ENCODE results near the gene RNF151. TPM values are rescaled to one million over a fixed set of nuclear protein-coding genes. Genes with fewer than 3 reads are reported as not detected.

The RNF151 gene
- total RNA-seq, 1 experiment from 2014 or later: not detected

DNA sequence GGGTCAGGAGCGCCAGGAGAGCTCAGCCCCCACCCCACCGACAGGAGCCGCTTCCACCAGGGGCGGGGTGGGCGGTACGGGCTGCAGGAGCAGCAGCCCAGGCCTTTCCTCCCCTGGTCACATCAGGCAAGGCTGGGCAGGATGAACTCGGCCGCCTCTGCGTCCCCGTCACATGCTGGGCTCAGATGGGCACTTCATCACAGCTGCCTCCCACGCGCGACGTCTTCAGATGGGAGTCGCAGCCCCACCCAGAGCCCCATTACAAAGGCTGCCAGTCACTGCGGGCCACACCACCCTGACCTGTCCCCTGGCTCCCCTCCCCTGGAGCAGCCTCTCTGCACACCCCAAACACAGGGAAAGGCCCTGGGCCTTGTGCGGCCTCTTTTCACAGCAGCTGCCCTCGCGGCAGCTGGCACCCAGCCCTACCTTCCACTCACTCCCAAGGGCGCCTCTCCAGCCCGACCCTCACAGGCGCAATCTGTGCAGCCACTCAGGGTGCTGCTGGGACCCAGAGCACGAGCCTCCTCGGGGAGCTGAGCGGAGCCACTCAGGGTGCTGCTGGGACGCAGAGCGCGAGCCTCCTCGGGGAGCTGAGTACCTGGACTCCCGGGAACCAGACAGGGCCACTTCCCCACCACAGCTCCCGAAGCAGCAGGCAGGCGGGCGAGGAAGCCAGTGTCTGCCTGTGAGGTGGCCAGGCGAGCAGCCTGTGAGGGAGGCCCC, 38.3 kb downstream of the RNF151 start:
- Mint-ChIP-seq H3K9me3 (ENCODE audit: unreplicated experiment) (no peaks in the 10 kb centered on the region), H3K36me3 (ENCODE audit: insufficient read depth, unreplicated experiment) (peaks cover 54% of the 10 kb centered on the region), H3K27me3 (ENCODE audit: insufficient read depth, unreplicated experiment) (no peaks in the 10 kb centered on the region), H3K4me1 (ENCODE audit: insufficient read depth, unreplicated experiment) (peaks cover 17% of the 10 kb centered on the region), H3K27ac (ENCODE audit: low read depth, unreplicated experiment) (peak overlapping the region; percentile 59), H3K4me3 (ENCODE audit: unreplicated experiment) (no peak overlapping the region)
- no peak for TF ChIP-seq CTCF (IDR thresholded peaks at IDR 0.05; ENCODE audit: unreplicated experiment)
- intact Hi-C loops (cut with micrococcal nuclease): no loop called here
- no TSS peak for BruUV-seq (replicated peaks)
- DNase-seq (ENCODE audit: unreplicated experiment): no peak
- CTCF ChIA-PET: interaction anchor here (0.5 to 2.8 kb wide), 14 partner anchors 8 to 230 kb away, joined by 3 to 13 read pairs (median 4); partner anchors contain the start of genes NOXO1 and RAB26
- POLR2A ChIA-PET: interaction anchor here (0.6 to 2.5 kb wide), 6 partner anchors 10 to 508 kb away, joined by 3 to 18 read pairs (median 3); partner anchors contain the start of genes RPS2 and TBL3

- peaks cover 48% of the 10 kb centered on the region for H3K36me3 Mint-ChIP-seq (ENCODE audit: insufficient read depth, unreplicated experiment)
- CTCF ChIA-PET: interaction anchor here (0.5 to 2.8 kb wide), 3 partner anchors 135 to 231 kb away, joined by 3 to 13 read pairs (median 4); no protein-coding TSS in a partner anchor
- POLR2A ChIA-PET: interaction anchor here (1.0 to 4.2 kb wide), 4 partner anchors 9 to 41 kb away, joined by 3 to 41 read pairs (median 10); partner anchors contain the start of genes RPS2 and TBL3
These were observed 39.0 kb downstream of the RNF151 start for GRCh38 chr16:2005646-2006045.

GRCh38 chr16:2006317-2006716, 39.7 kb downstream of the RNF151 start:
- peaks cover 41% of the 10 kb centered on the region for H3K36me3 Mint-ChIP-seq (ENCODE audit: insufficient read depth, unreplicated experiment)
- TF ChIP-seq CTCF (IDR thresholded peaks at IDR 0.05; ENCODE audit: unreplicated experiment): no peak
- DNase-seq (ENCODE audit: unreplicated experiment): no peak
- ChIA-PET CTCF (no interaction called here), POLR2A (interaction anchor here (1.4 to 4.2 kb wide), 2 partner anchors 11 to 34 kb away, joined by 3 to 41 read pairs; partner anchors contain the start of gene TBL3)
- H3K27ac Mint-ChIP-seq (ENCODE audit: low read depth, unreplicated experiment): peak overlapping the region; percentile 85
- intact Hi-C loops (cut with micrococcal nuclease): no loop called here
- H3K4me3 Mint-ChIP-seq (ENCODE audit: unreplicated experiment): peak overlapping the region; percentile 79
- no peaks in the 10 kb centered on the region for H3K9me3 Mint-ChIP-seq (ENCODE audit: unreplicated experiment)
- peaks cover 17% of the 10 kb centered on the region for H3K4me1 Mint-ChIP-seq (ENCODE audit: insufficient read depth, unreplicated experiment)
- BruUV-seq (replicated peaks): no TSS peak
- no peaks in the 10 kb centered on the region for H3K27me3 Mint-ChIP-seq (ENCODE audit: insufficient read depth, unreplicated experiment)

More at GRCh38 chr16:2005646-2006045, 39.0 kb downstream of the RNF151 start:
- intact Hi-C loops (cut with micrococcal nuclease): no loop called here
- Mint-ChIP-seq H3K4me3 (ENCODE audit: unreplicated experiment) (peak overlapping the region; percentile 79), H3K27me3 (ENCODE audit: insufficient read depth, unreplicated experiment) (no peaks in the 10 kb centered on the region), H3K9me3 (ENCODE audit: unreplicated experiment) (no peaks in the 10 kb centered on the region), H3K4me1 (ENCODE audit: insufficient read depth, unreplicated experiment) (peaks cover 17% of the 10 kb centered on the region), H3K27ac (ENCODE audit: low read depth, unreplicated experiment) (no peak overlapping the region)
- no peak for DNase-seq (ENCODE audit: unreplicated experiment)
- BruUV-seq (replicated peaks): no TSS peak
- TF ChIP-seq CTCF (IDR thresholded peaks at IDR 0.05; ENCODE audit: unreplicated experiment): no peak

GRCh38 chr16:2007081-2007836, 40.6 kb downstream of the RNF151 start:
- BruUV-seq (replicated peaks): no TSS peak
- Mint-ChIP-seq H3K36me3 (ENCODE audit: insufficient read depth, unreplicated experiment) (peaks cover 38% of the 10 kb centered on the region), H3K4me1 (ENCODE audit: insufficient read depth, unreplicated experiment) (peaks cover 17% of the 10 kb centered on the region), H3K4me3 (ENCODE audit: unreplicated experiment) (peak overlapping the region; percentile 79), H3K27me3 (ENCODE audit: insufficient read depth, unreplicated experiment) (no peaks in the 10 kb centered on the region), H3K9me3 (ENCODE audit: unreplicated experiment) (no peaks in the 10 kb centered on the region), H3K27ac (ENCODE audit: low read depth, unreplicated experiment) (peak overlapping the region; percentile 85)
- intact Hi-C loops (cut with micrococcal nuclease): no loop called here
- ChIA-PET CTCF (interaction anchor here (0.8 to 1.8 kb wide), 4 partner anchors 40 to 150 kb away, joined by 3 to 9 read pairs (median 5); partner anchors contain the start of genes NTHL1, RPS2 and TSC2), POLR2A (interaction anchor here (0.6 to 4.2 kb wide), 35 partner anchors 8 to 525 kb away, joined by 3 to 72 read pairs (median 6); partner anchors contain the start of genes ECI1, FAHD1, GFER and HAGH)
- TF ChIP-seq CTCF (IDR thresholded peaks at IDR 0.05; ENCODE audit: unreplicated experiment): no peak
- DNase-seq (ENCODE audit: unreplicated experiment): no peak
